A549 (cell line): ENCODE data around the gene SPTBN4. TPM values are rescaled to one million over a fixed set of nuclear protein-coding genes. Genes with fewer than 3 reads are reported as not detected.

ENCODE experiments used
- ATAC-seq, 2 experiments: fragments of 200-7000 bp in 1 of 2; fragments of >200 bp in 1 of 2; cut with Nextera tagmentation in 1 of 2; cut with Tn5 transposase in 1 of 2; 3 replicates each; pipeline versions ENCODE4 v1.8.0 to v1.9.1; 2018 to 2020; ENCODE audit warnings: mild to moderate bottlenecking in 1 of 2, moderate library complexity in 1 of 2
- CTCF ChIA-PET: fragments of 300-600 bp; sonication (Branson Sonifier 250); formaldehyde crosslinking; extraction: SDS; loops from one replicate; lab custom pipeline; 2021; ENCODE audit warnings: antibody characterized with exemption, inconsistent platforms; lab: Yijun Ruan, JAX
- POLR2A ChIA-PET: fragments of 350-600 bp; formaldehyde crosslinking; extraction: SDS; loops from one replicate; lab custom pipeline; 2021; ENCODE audit warnings: antibody characterized with exemption, inconsistent platforms; lab: Yijun Ruan, JAX
- DNase-seq, 2 experiments: peaks; one replicate each; pipeline versions ENCODE4 v3.0.0 to v3.0.0-alpha.2; 2011 to 2016; ENCODE audit warnings: low read depth in 1 of 2, low spot score in 1 of 2
- FAIRE-seq: peaks from 2 replicates; lab custom pipeline; 2011; peaks lifted over from hg19 to GRCh38; lab: Jason Lieb, UNC
- H3K27ac ChIP-seq, 2 experiments: fragments of >200 bp; sonication (Bioruptor Twin); formaldehyde crosslinking; 3 replicates each; pipeline ENCODE4 v1.5.1; 2016 to 2017
- H3K4me1 ChIP-seq: fragments of >200 bp; sonication (Bioruptor Twin); formaldehyde crosslinking; 3 replicates; pipeline ENCODE4 v1.6.1; 2016
- H3K4me2 ChIP-seq: fragments of >200 bp; sonication (Bioruptor Twin); formaldehyde crosslinking; 3 replicates; pipeline ENCODE4 v1.6.1; 2016
- H3K4me3 ChIP-seq: fragments of >200 bp; sonication (Bioruptor Twin); formaldehyde crosslinking; 3 replicates; pipeline ENCODE4 v1.5.1; 2016
- H3K9me3 ChIP-seq: fragments of >200 bp; sonication (Bioruptor Twin); formaldehyde crosslinking; 3 replicates; pipeline ENCODE4 v1.6.1; 2016
- BCL3 ChIP-seq: fragments of >200 bp; sonication (Bioruptor Twin); formaldehyde crosslinking; IDR thresholded peaks from 3 replicates; pipeline ENCODE4 v1.6.1; 2016
- EHMT2 ChIP-seq: fragments of 200-600 bp; sonication (generic); IDR thresholded peaks from 2 replicates; pipeline ENCODE4 v1.6.1; 2016; ENCODE audit warnings: antibody characterized with exemption, low read depth, mild to moderate bottlenecking, moderate library complexity
- ESRRA ChIP-seq: fragments of 150-350 bp; IDR thresholded peaks from 2 replicates; pipeline ENCODE4 v1.6.1; 2014; ENCODE audit warnings: mild to moderate bottlenecking, low read length, borderline replicate concordance
- FOSL2 ChIP-seq, 2 experiments: fragments of 450-650 bp in 1 of 2; fragments of >200 bp in 1 of 2; sonication (Bioruptor Twin) in 1 of 2; formaldehyde crosslinking; IDR thresholded peaks; 2 replicates each; pipeline versions ENCODE4 v1.5.0 to v1.6.1; 2016 to 2020; ENCODE audit warnings: mild to moderate bottlenecking in 1 of 2, moderate library complexity in 1 of 2
- HMGXB4 ChIP-seq: fragments of 250-450 bp; sonication (Bioruptor Pico); IDR thresholded peaks from 2 replicates; pipeline ENCODE4 v1.5.0; 2021; ENCODE audit warnings: mild to moderate bottlenecking, moderate library complexity, borderline replicate concordance
- HOXB13 ChIP-seq: fragments of 250-450 bp; sonication (Bioruptor Pico); IDR thresholded peaks from 2 replicates; pipeline ENCODE4 v1.5.0; 2020; ENCODE audit warnings: low read depth, mild to moderate bottlenecking, moderate library complexity
- JUN ChIP-seq, 2 experiments: fragments of >200 bp; sonication (Bioruptor Twin); formaldehyde crosslinking; IDR thresholded peaks; 2 replicates in 1 of 2; 3 replicates in 1 of 2; pipeline ENCODE4 v1.6.1; 2016 to 2017
- MAX ChIP-seq: IDR thresholded peaks from 2 replicates; pipeline ENCODE4 v1.6.1; 2012
- NFE2L2 ChIP-seq: fragments of 150-350 bp; conservative IDR thresholded peaks from 2 replicates; pipeline ENCODE4 v1.6.1; 2014; ENCODE audit warnings: low read length
- NPAS2 ChIP-seq: fragments of 250-450 bp; sonication (Bioruptor Pico); IDR thresholded peaks from 2 replicates; pipeline ENCODE4 v1.8.0; 2022; ENCODE audit warnings: mild to moderate bottlenecking, moderate library complexity, borderline replicate concordance
- NR3C1 ChIP-seq: fragments of >200 bp; sonication (Bioruptor Twin); formaldehyde crosslinking; IDR thresholded peaks from 3 replicates; pipeline ENCODE4 v1.6.1; 2017
- PBX3 ChIP-seq: IDR thresholded peaks from 2 replicates; pipeline ENCODE4 v1.6.1; 2012
- PHF8 ChIP-seq: fragments of 200-600 bp; sonication (generic); IDR thresholded peaks from 2 replicates; pipeline ENCODE4 v1.6.1; 2016; ENCODE audit warnings: low read depth, mild to moderate bottlenecking, antibody characterized with exemption, moderate library complexity, borderline replicate concordance
- POLR2A ChIP-seq: IDR thresholded peaks from 2 replicates; pipeline ENCODE4 v1.6.1; 2012; ENCODE audit warnings: mild to moderate bottlenecking, low read length
- POLR2AphosphoS2 ChIP-seq: conservative IDR thresholded peaks from 2 replicates; pipeline ENCODE4 v1.6.1; 2012; ENCODE audit warnings: low read length, improper control_type of control experiment, inconsistent platforms
- REST ChIP-seq: fragments of 200-600 bp; sonication (generic); IDR thresholded peaks from 2 replicates; pipeline ENCODE4 v1.6.1; 2016; ENCODE audit warnings: antibody characterized with exemption, mild to moderate bottlenecking, moderate library complexity
- SMC3 ChIP-seq: fragments of >200 bp; sonication (Bioruptor Twin); formaldehyde crosslinking; IDR thresholded peaks from 3 replicates; pipeline ENCODE4 v1.6.1; 2018; ENCODE audit warnings: inconsistent platforms
- TP53 ChIP-seq: fragments of 250-450 bp; sonication (Bioruptor Pico); IDR thresholded peaks from 2 replicates; pipeline ENCODE4 v1.5.0; 2021; ENCODE audit warnings: mild to moderate bottlenecking, moderate library complexity
- WGBS: methylation state at CpG from one replicate; pipeline ENCODE4 v1.1.6; 2017; ENCODE audit errors: missing lambda C conversion rate; 5-methylcytosine and 5-hydroxymethylcytosine counted together
- polyA minus RNA-seq: library from RNA; depleted of rRNA, polyadenylated mRNA; stranded (reverse); fragments of >200 nt; gene quantifications from 2 replicates; pipeline ENCODE4 v1.2.3, GENCODE V29; 2011; rRNA and poly(A)+ RNA removed
- polyA plus RNA-seq, 4 experiments: library from polyadenylated mRNA; depleted of rRNA in 3 of 4; stranded (reverse); fragments of >200 nt; fragmentation: RNase III in 1 of 4; extraction: RNeasy Plus Mini Kit Qiagen cat#74134 plus additional on column Dnase treatment in 1 of 4; gene quantifications; 2 replicates in 3 of 4; 3 replicates in 1 of 4; pipeline ENCODE4 v1.2.3, GENCODE V29; 2011 to 2017

The SPTBN4 gene
- polyA plus RNA-seq (2011; rRNA removed) (1.4 and 2.2 TPM in 2 replicates), polyA plus RNA-seq (2017; fragmentation: RNase III; extraction: RNeasy Plus Mini Kit Qiagen cat#74134 plus additional on column Dnase treatment) (1.2 to 2.0 TPM (median 1.4 TPM) in 3 replicates), polyA minus RNA-seq (1.1 and 1.2 TPM in 2 replicates)
- 2.0 TPM in 2 replicates for polyA plus RNA-seq (2012; cell fraction: cytosol; rRNA removed)
- polyA plus RNA-seq (2012; cell fraction: nucleus; rRNA removed): 3.9 and 4.2 TPM in 2 replicates

- TF ChIP-seq PBX3 (no peak), POLR2AphosphoS2 (no peak), FOSL2 (IDR thresholded peaks at IDR 0.05) (no peak), FOSL2 (CRISPR knock-in tag; IDR thresholded peaks at IDR 0.05) (no peak), NR3C1 (no peak), BCL3 (no peak), TP53 (CRISPR knock-in tag) (no peak), JUN (IDR thresholded peaks at IDR 0.05) (no peak), NPAS2 (CRISPR knock-in tag) (no peak), EHMT2 (no peak), REST (no peak), HOXB13 (CRISPR knock-in tag) (no peak), PHF8 (no peak), MAX (no peak; the same call in 1 of the 2 replicates), HMGXB4 (CRISPR knock-in tag) (no peak), POLR2A (no peak), NFE2L2 (no peak), SMC3 (no peak), ESRRA (no peak)
- Histone ChIP-seq H3K27ac (peak within 1 kb of the TSS in 1 of 2 experiments; percentile 69; a peak in 3 of 6 replicates), H3K4me3 (peak within 1 kb of the TSS; percentile 40), H3K9me3 (no peaks in the 10 kb centered on the region), H3K4me1 (peaks cover 33% of the 10 kb centered on the region), H3K4me2 (peak within 1 kb of the TSS; percentile 81)
- FAIRE-seq (no peak), DNase-seq (no peak), ATAC-seq (no peak)
- CTCF ChIA-PET: interaction anchor here (0.6 to 46.6 kb wide), 13 partner anchors 19 to 168 kb away, joined by 3 to 950 read pairs (median 22); partner anchors contain the start of genes LTBP4, PRX and SERTAD1
- POLR2A ChIA-PET: interaction anchor here (0.7 to 5.3 kb wide), 4 partner anchors 18 to 40 kb away, joined by 3 to 68 read pairs (median 33); partner anchors contain the start of genes SERTAD1 and SERTAD3
- 43% methylated on average over 54 of the region's 87 CpGs for WGBS
Measured at GRCh38 chr19:40466985-40467734, at the start of gene SPTBN4. TSS of gene SPTBN4 (plus strand) at chr19:40467001. CDS start at chr19:40472622, 5,621 bp downstream.
